ENCODE results near the gene ZNF160. TPM values are rescaled to one million over a fixed set of nuclear protein-coding genes. Genes with fewer than 3 reads are reported as not detected.

The ZNF160 gene
- total RNA-seq, 2 experiments from 2014 or later = 40.2 to 42.9 TPM

GRCh38 chr19:53082929-53083328 lies 20.3 kb downstream of the ZNF160 start:
- Mint-ChIP-seq H3K4me1 (no peaks in the 10 kb centered on the region), H3K9me3 (peaks cover 54% of the 10 kb centered on the region)

GRCh38 chr19:53079313-53079924 lies 23.8 kb downstream of the ZNF160 start:
- CTCF ChIA-PET = no interaction called here
- POLR2A ChIA-PET = no interaction called here
- no peaks in the 10 kb centered on the region for H3K27me3 Mint-ChIP-seq
- no peak overlapping the region for H3K4me3 Mint-ChIP-seq
- DNase-seq = no peak
- H3K36me3 Mint-ChIP-seq (ENCODE audit: low read depth) = peaks cover 93% of the 10 kb centered on the region
- peaks cover 55% of the 10 kb centered on the region for H3K9me3 Mint-ChIP-seq
- H3K27ac Mint-ChIP-seq = no peak overlapping the region
- no peaks in the 10 kb centered on the region for H3K4me1 Mint-ChIP-seq

More at GRCh38 chr19:53082929-53083328, 20.3 kb downstream of the ZNF160 start:
- no peak overlapping the region for H3K4me3 Mint-ChIP-seq
- peaks cover 92% of the 10 kb centered on the region for H3K36me3 Mint-ChIP-seq (ENCODE audit: low read depth)
- no peaks in the 10 kb centered on the region for H3K27me3 Mint-ChIP-seq
- ChIA-PET POLR2A (no interaction called here), CTCF (no interaction called here)
- DNase-seq = no peak
- H3K27ac Mint-ChIP-seq = no peak overlapping the region

- no peak for DNase-seq
- Mint-ChIP-seq H3K36me3 (ENCODE audit: low read depth) (peaks cover 93% of the 10 kb centered on the region), H3K9me3 (peaks cover 56% of the 10 kb centered on the region), H3K4me1 (no peaks in the 10 kb centered on the region), H3K27me3 (no peaks in the 10 kb centered on the region), H3K4me3 (no peak overlapping the region), H3K27ac (no peak overlapping the region)
- ChIA-PET CTCF (no interaction called here), POLR2A (no interaction called here)
Measured at GRCh38 chr19:53078668-53079067, 24.6 kb downstream of the ZNF160 start.

- ChIA-PET CTCF (no interaction called here), POLR2A (no interaction called here)
- no peaks in the 10 kb centered on the region for H3K4me1 Mint-ChIP-seq
- peak; percentile 14 for DNase-seq
- H3K4me3 Mint-ChIP-seq = no peak overlapping the region
- H3K36me3 Mint-ChIP-seq (ENCODE audit: low read depth) = peaks cover 94% of the 10 kb centered on the region
- H3K27ac Mint-ChIP-seq = no peak overlapping the region
- no peaks in the 10 kb centered on the region for H3K27me3 Mint-ChIP-seq
- H3K9me3 Mint-ChIP-seq = peaks cover 59% of the 10 kb centered on the region
Measured at GRCh38 chr19:53076984-53077383, 26.2 kb downstream of the ZNF160 start.

GRCh38 chr19:53068834-53069233 lies 34.4 kb downstream of the ZNF160 start:
- Mint-ChIP-seq H3K27me3 (no peaks in the 10 kb centered on the region), H3K9me3 (peaks cover 45% of the 10 kb centered on the region), H3K27ac (no peak overlapping the region), H3K36me3 (ENCODE audit: low read depth) (peaks cover 70% of the 10 kb centered on the region), H3K4me1 (no peaks in the 10 kb centered on the region), H3K4me3 (no peak overlapping the region)
- CTCF ChIA-PET = no interaction called here
- POLR2A ChIA-PET = no interaction called here
- no peak for DNase-seq

GRCh38 chr19:53068199-53068598 lies 35.0 kb downstream of the ZNF160 start:
- Mint-ChIP-seq H3K9me3 (peaks cover 46% of the 10 kb centered on the region), H3K36me3 (ENCODE audit: low read depth) (peaks cover 69% of the 10 kb centered on the region), H3K4me3 (no peak overlapping the region), H3K27me3 (no peaks in the 10 kb centered on the region), H3K4me1 (no peaks in the 10 kb centered on the region), H3K27ac (no peak overlapping the region)
- no peak for DNase-seq
- ChIA-PET CTCF (no interaction called here), POLR2A (no interaction called here)

GRCh38 chr19:53057904-53058580 lies 45.2 kb downstream of the ZNF160 start:
- Mint-ChIP-seq H3K9me3 (peaks cover 50% of the 10 kb centered on the region), H3K36me3 (ENCODE audit: low read depth) (peaks cover 21% of the 10 kb centered on the region), H3K4me3 (peak overlapping the region; percentile 40), H3K4me1 (peaks cover 5% of the 10 kb centered on the region), H3K27me3 (peaks cover 3% of the 10 kb centered on the region), H3K27ac (no peak overlapping the region)
- peak; percentile 22 for DNase-seq
- ChIA-PET POLR2A (no interaction called here), CTCF (no interaction called here)

- ChIA-PET POLR2A (no interaction called here), CTCF (no interaction called here)
- H3K9me3 Mint-ChIP-seq = peaks cover 44% of the 10 kb centered on the region
Measured at GRCh38 chr19:53055117-53055516, 48.1 kb downstream of the ZNF160 start.

GRCh38 chr19:53047379-53047778 lies 55.8 kb downstream of the ZNF160 start:
- Mint-ChIP-seq H3K36me3 (ENCODE audit: low read depth) (no peaks in the 10 kb centered on the region), H3K27me3 (no peaks in the 10 kb centered on the region), H3K9me3 (peaks cover 29% of the 10 kb centered on the region), H3K4me1 (no peaks in the 10 kb centered on the region), H3K4me3 (no peak overlapping the region), H3K27ac (no peak overlapping the region)
- DNase-seq = no peak
- ChIA-PET CTCF (interaction anchor here (0.6 kb wide), 1 partner anchor 102 kb away, joined by 10 read pairs; no protein-coding TSS in a partner anchor), POLR2A (no interaction called here)

More at GRCh38 chr19:53055117-53055516, 48.1 kb downstream of the ZNF160 start:
- DNase-seq = no peak
- Mint-ChIP-seq H3K27me3 (peaks cover 3% of the 10 kb centered on the region), H3K27ac (peak overlapping the region; percentile 1), H3K36me3 (ENCODE audit: low read depth) (peaks cover 8% of the 10 kb centered on the region), H3K4me3 (no peak overlapping the region), H3K4me1 (peaks cover 5% of the 10 kb centered on the region)

- POLR2A ChIA-PET = no interaction called here
Measured at GRCh38 chr19:53045536-53045935, 57.7 kb downstream of the ZNF160 start.

GRCh38 chr19:53041366-53041765 lies 61.9 kb downstream of the ZNF160 start:
- no peak overlapping the region for H3K4me3 Mint-ChIP-seq
- H3K27ac Mint-ChIP-seq = no peak overlapping the region
- H3K4me1 Mint-ChIP-seq = peaks cover 2% of the 10 kb centered on the region
- no peak for DNase-seq
- ChIA-PET POLR2A (no interaction called here), CTCF (no interaction called here)
- no peaks in the 10 kb centered on the region for H3K27me3 Mint-ChIP-seq
- H3K36me3 Mint-ChIP-seq (ENCODE audit: low read depth) = peaks cover 12% of the 10 kb centered on the region
- H3K9me3 Mint-ChIP-seq = peaks cover 32% of the 10 kb centered on the region

More at GRCh38 chr19:53045536-53045935, 57.7 kb downstream of the ZNF160 start:
- Mint-ChIP-seq H3K36me3 (ENCODE audit: low read depth) (no peaks in the 10 kb centered on the region), H3K4me3 (no peak overlapping the region), H3K27ac (no peak overlapping the region), H3K9me3 (peaks cover 26% of the 10 kb centered on the region), H3K27me3 (no peaks in the 10 kb centered on the region), H3K4me1 (no peaks in the 10 kb centered on the region)
- DNase-seq = no peak
- CTCF ChIA-PET = no interaction called here

GRCh38 chr19:53037101-53038097 lies 65.8 kb downstream of the ZNF160 start:
- POLR2A ChIA-PET = no interaction called here
- H3K4me3 Mint-ChIP-seq = peak overlapping the region; percentile 41
- peaks cover 35% of the 10 kb centered on the region for H3K9me3 Mint-ChIP-seq
- DNase-seq = peak; percentile 21
- H3K27me3 Mint-ChIP-seq = no peaks in the 10 kb centered on the region
- peak overlapping the region; percentile 22 for H3K27ac Mint-ChIP-seq
- H3K4me1 Mint-ChIP-seq = peaks cover 2% of the 10 kb centered on the region
- CTCF ChIA-PET = no interaction called here
- H3K36me3 Mint-ChIP-seq (ENCODE audit: low read depth) = peaks cover 12% of the 10 kb centered on the region

All from activated CD4-positive, alpha-beta T cell treated with anti-CD3 and anti-CD28 coated beads, Interleukin-2, amount 10 ng/mL, durations not matched to agents 7 days and 5 days (primary cell).